Neural cell (in vitro differentiated cells): ENCODE data around the gene THG1L. TPM values are rescaled to one million over a fixed set of nuclear protein-coding genes. Genes with fewer than 3 reads are reported as not detected.

ENCODE experiments used
- H2AFZ ChIP-seq: fragments of 200-600, 300-800 bp; sonication (generic), shearing (Covaris generic); 2 replicates; pipeline ENCODE4 v1.6.0; 2014; ENCODE audit warnings: low read depth, mild to moderate bottlenecking, antibody characterized with exemption, low read length, moderate library complexity
- H3F3A ChIP-seq: fragments of 200-600 bp; shearing (Covaris generic); 2 replicates; pipeline ENCODE4 v1.6.1; 2016; ENCODE audit warnings: mild to moderate bottlenecking, moderate library complexity, mixed read lengths, antibody characterized with exemption, low read length; ENCODE audit not compliant: insufficient read depth, poor library complexity, severe bottlenecking
- H3K27ac ChIP-seq: fragments of 200-600, 300-800 bp; sonication (generic), shearing (Covaris generic); 2 replicates; pipeline ENCODE4 v1.5.1; 2014; ENCODE audit warnings: mild to moderate bottlenecking, low read length, moderate library complexity
- H3K27me3 ChIP-seq: fragments of 300-800, 200-600 bp; sonication (generic), shearing (Covaris generic); 2 replicates; pipeline ENCODE4 v1.6.0; 2014; ENCODE audit warnings: mild to moderate bottlenecking, low read depth, low read length, moderate library complexity; ENCODE audit not compliant: insufficient read depth
- H3K36me3 ChIP-seq: fragments of 300-800, 200-600 bp; sonication (generic), shearing (Covaris generic); 2 replicates; pipeline ENCODE4 v1.5.1; 2014; ENCODE audit warnings: mild to moderate bottlenecking, antibody characterized with exemption, low read length, moderate library complexity; ENCODE audit not compliant: insufficient read depth
- H3K4me2 ChIP-seq: fragments of 300-800, 200-600 bp; sonication (generic), shearing (Covaris generic); 2 replicates; pipeline ENCODE4 v1.6.0; 2014; ENCODE audit warnings: mild to moderate bottlenecking, low read length
- H3K4me3 ChIP-seq: fragments of 300-800, 200-600 bp; sonication (generic), shearing (Covaris generic); 2 replicates; pipeline ENCODE4 v1.5.1; 2014; ENCODE audit warnings: mild to moderate bottlenecking, low read length, moderate library complexity
- H3K79me2 ChIP-seq: fragments of 200-600 bp; shearing (Covaris generic); replicated peaks from 2 replicates; pipeline ENCODE4 v1.6.0; 2014; ENCODE audit warnings: mild to moderate bottlenecking, low read length, moderate library complexity; ENCODE audit not compliant: insufficient read depth
- H3K9ac ChIP-seq: fragments of 300-800, 200-600 bp; sonication (generic), shearing (Covaris generic); 2 replicates; pipeline ENCODE4 v1.6.1; 2016; ENCODE audit warnings: mild to moderate bottlenecking, low read length, mixed read lengths
- H3K9me2 ChIP-seq: fragments of 200-600 bp; shearing (Covaris generic); 2 replicates; pipeline ENCODE4 v1.6.1; 2016; ENCODE audit warnings: mild to moderate bottlenecking, low read length, mixed read lengths; ENCODE audit not compliant: insufficient read depth
- H3K9me3 ChIP-seq: fragments of 200-600, 300-800 bp; sonication (generic), shearing (Covaris generic); 2 replicates; pipeline ENCODE4 v1.6.1; 2016; ENCODE audit warnings: mild to moderate bottlenecking, mixed run types, low read length, moderate library complexity, mixed read lengths
- H4K20me1 ChIP-seq: fragments of 200-600 bp; shearing (Covaris generic); 2 replicates; pipeline ENCODE4 v1.6.1; 2016; ENCODE audit warnings: mild to moderate bottlenecking, mixed run types; ENCODE audit not compliant: insufficient read depth
- EP300 ChIP-seq: fragments of 450-650 bp; conservative IDR thresholded peaks from 2 replicates; pipeline ENCODE4 v1.6.1; 2014; ENCODE audit warnings: antibody characterized with exemption, mild to moderate bottlenecking, moderate library complexity; ENCODE audit not compliant: poor library complexity, severe bottlenecking
- EZH2 ChIP-seq: fragments of 200-600, 300-800 bp; shearing (Covaris generic), sonication (generic); IDR thresholded peaks from 2 replicates; pipeline ENCODE4 v1.6.1; 2014; ENCODE audit warnings: antibody characterized with exemption, low read length, borderline replicate concordance, mild to moderate bottlenecking; ENCODE audit not compliant: insufficient read depth, poor library complexity, severe bottlenecking
- MXI1 ChIP-seq: fragments of 450-650 bp; conservative IDR thresholded peaks from 2 replicates; pipeline ENCODE4 v1.6.1; 2014; ENCODE audit warnings: antibody characterized with exemption, mild to moderate bottlenecking; ENCODE audit not compliant: poor library complexity, severe bottlenecking
- POLR2AphosphoS5 ChIP-seq: IDR thresholded peaks from 2 replicates; pipeline ENCODE4 v1.6.1; 2012
- RAD21 ChIP-seq: fragments of 450-650 bp; conservative IDR thresholded peaks from 2 replicates; pipeline ENCODE4 v1.6.1; 2014; ENCODE audit warnings: antibody characterized with exemption, mild to moderate bottlenecking, moderate library complexity
- SMC3 ChIP-seq: fragments of 450-650 bp; conservative IDR thresholded peaks from 2 replicates; pipeline ENCODE4 v1.6.1; 2014; ENCODE audit warnings: antibody characterized with exemption, mild to moderate bottlenecking, moderate library complexity; ENCODE audit not compliant: poor library complexity
- TAF1 ChIP-seq: IDR thresholded peaks from 2 replicates; pipeline ENCODE4 v1.6.1; 2012; ENCODE audit warnings: low read depth
- polyA plus RNA-seq: library from polyadenylated mRNA; depleted of rRNA; stranded (reverse); fragments of >200 nt; gene quantifications from 2 replicates; pipeline ENCODE4 v1.2.3, GENCODE V29; 2014
- TF ChIP-seq, protein P1 (sequence below): IDR thresholded peaks from 2 replicates; pipeline ENCODE4 v1.6.1; 2012; ENCODE audit warnings: borderline replicate concordance
- TF ChIP-seq, protein P2 (sequence below): fragments of 450-650 bp; IDR thresholded peaks from 2 replicates; pipeline ENCODE4 v1.5.1; 2014; ENCODE audit warnings: antibody characterized with exemption, mild to moderate bottlenecking, moderate library complexity; ENCODE audit not compliant: poor library complexity, severe bottlenecking

THG1L gene
- polyA plus RNA-seq, 1 donor from 2014 or later: 11.9 TPM

DNA sequence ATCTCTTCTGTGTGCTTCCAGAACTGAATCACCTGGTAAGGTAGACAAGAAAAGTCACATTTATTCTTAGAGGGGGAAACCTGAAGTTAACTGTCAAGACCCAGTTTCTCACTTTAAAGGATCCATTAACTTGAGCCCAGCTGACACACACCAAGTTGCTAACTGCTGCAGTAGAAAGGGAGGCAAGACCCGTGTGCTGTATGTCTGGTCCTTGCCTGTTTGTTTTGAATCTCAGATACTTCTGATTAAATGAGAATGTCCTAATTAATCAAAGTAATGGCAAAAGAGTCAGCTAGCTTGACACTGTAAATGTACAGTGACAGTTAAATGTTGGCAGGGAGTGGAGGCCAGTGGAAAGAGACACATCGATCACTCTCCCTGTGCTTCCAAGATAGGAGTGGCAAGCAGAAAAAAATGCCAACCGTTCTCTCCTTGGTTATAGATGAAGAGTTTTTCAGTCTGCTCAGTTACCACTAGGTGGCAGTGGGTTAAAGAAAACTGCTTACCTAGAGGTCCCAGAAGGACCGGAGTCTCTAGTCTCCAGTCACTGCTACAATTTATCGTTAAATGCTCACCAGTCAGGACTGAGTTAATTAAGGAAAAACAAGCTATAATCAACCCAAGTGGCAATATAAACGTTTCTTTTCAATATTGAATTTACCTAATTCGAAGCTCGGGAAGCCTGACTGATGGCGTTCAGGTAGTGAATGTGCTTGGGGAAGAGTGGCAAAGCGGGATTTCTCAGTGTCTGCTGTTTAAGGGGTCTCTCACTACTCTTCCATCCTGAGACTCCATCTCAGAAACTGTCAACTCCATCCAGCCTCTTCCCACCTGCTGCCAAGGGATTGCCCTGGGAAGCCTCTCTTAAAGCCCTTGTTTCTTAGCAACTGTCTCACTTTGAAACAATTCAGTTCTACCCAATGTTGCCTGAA, 30.7 kb downstream of the THG1L start:
- Histone ChIP-seq H2AFZ (no peak overlapping the region), H3F3A (peaks cover 3% of the 10 kb centered on the region), H3K4me3 (peak overlapping the region; percentile 39), H3K79me2 (no peaks in the 10 kb centered on the region), H3K27ac (peak overlapping the region; percentile 38), H3K9me2 (no peaks in the 10 kb centered on the region), H3K4me2 (no peak overlapping the region), H4K20me1 (no peaks in the 10 kb centered on the region), H3K9me3 (no peaks in the 10 kb centered on the region), H3K27me3 (no peaks in the 10 kb centered on the region), H3K36me3 (no peaks in the 10 kb centered on the region), H3K9ac (peak overlapping the region; percentile 9)
- peak; percentile 19 for TF ChIP-seq EP300
- TF ChIP-seq EZH2: no peak
- TF ChIP-seq MXI1: no peak
- TF ChIP-seq, protein P1, sequence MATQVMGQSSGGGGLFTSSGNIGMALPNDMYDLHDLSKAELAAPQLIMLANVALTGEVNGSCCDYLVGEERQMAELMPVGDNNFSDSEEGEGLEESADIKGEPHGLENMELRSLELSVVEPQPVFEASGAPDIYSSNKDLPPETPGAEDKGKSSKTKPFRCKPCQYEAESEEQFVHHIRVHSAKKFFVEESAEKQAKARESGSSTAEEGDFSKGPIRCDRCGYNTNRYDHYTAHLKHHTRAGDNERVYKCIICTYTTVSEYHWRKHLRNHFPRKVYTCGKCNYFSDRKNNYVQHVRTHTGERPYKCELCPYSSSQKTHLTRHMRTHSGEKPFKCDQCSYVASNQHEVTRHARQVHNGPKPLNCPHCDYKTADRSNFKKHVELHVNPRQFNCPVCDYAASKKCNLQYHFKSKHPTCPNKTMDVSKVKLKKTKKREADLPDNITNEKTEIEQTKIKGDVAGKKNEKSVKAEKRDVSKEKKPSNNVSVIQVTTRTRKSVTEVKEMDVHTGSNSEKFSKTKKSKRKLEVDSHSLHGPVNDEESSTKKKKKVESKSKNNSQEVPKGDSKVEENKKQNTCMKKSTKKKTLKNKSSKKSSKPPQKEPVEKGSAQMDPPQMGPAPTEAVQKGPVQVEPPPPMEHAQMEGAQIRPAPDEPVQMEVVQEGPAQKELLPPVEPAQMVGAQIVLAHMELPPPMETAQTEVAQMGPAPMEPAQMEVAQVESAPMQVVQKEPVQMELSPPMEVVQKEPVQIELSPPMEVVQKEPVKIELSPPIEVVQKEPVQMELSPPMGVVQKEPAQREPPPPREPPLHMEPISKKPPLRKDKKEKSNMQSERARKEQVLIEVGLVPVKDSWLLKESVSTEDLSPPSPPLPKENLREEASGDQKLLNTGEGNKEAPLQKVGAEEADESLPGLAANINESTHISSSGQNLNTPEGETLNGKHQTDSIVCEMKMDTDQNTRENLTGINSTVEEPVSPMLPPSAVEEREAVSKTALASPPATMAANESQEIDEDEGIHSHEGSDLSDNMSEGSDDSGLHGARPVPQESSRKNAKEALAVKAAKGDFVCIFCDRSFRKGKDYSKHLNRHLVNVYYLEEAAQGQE: no peak
- TF ChIP-seq POLR2AphosphoS5: no peak
- TF ChIP-seq, protein P2, sequence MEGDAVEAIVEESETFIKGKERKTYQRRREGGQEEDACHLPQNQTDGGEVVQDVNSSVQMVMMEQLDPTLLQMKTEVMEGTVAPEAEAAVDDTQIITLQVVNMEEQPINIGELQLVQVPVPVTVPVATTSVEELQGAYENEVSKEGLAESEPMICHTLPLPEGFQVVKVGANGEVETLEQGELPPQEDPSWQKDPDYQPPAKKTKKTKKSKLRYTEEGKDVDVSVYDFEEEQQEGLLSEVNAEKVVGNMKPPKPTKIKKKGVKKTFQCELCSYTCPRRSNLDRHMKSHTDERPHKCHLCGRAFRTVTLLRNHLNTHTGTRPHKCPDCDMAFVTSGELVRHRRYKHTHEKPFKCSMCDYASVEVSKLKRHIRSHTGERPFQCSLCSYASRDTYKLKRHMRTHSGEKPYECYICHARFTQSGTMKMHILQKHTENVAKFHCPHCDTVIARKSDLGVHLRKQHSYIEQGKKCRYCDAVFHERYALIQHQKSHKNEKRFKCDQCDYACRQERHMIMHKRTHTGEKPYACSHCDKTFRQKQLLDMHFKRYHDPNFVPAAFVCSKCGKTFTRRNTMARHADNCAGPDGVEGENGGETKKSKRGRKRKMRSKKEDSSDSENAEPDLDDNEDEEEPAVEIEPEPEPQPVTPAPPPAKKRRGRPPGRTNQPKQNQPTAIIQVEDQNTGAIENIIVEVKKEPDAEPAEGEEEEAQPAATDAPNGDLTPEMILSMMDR: peak; percentile 90
- TF ChIP-seq TAF1: no peak
- TF ChIP-seq RAD21: peak; percentile 83
- TF ChIP-seq SMC3: peak; percentile 85

- no peaks in the 10 kb centered on the region for H3K79me2 ChIP-seq
- no peak overlapping the region for H3K27ac ChIP-seq
- no peaks in the 10 kb centered on the region for H3K27me3 ChIP-seq
- no peak overlapping the region for H3K4me3 ChIP-seq
- H2AFZ ChIP-seq: no peak overlapping the region
- no peaks in the 10 kb centered on the region for H3K9me2 ChIP-seq
- no peaks in the 10 kb centered on the region for H3K36me3 ChIP-seq
- H4K20me1 ChIP-seq: no peaks in the 10 kb centered on the region
- H3K4me2 ChIP-seq: no peak overlapping the region
- no peak overlapping the region for H3K9ac ChIP-seq
- H3F3A ChIP-seq: peaks cover 3% of the 10 kb centered on the region
- no peaks in the 10 kb centered on the region for H3K9me3 ChIP-seq
- no peak for TF ChIP-seq SMC3
- TF ChIP-seq TAF1: no peak
- TF ChIP-seq POLR2AphosphoS5: no peak
- TF ChIP-seq, protein P1: no peak
- no peak for TF ChIP-seq EZH2
- TF ChIP-seq, protein P2: no peak
- no peak for TF ChIP-seq MXI1
- TF ChIP-seq RAD21: no peak
- TF ChIP-seq EP300: no peak
These were observed 33.3 kb downstream of the THG1L start for GRCh38 chr5:157764531-157764930.
